ENCODE results near the gene LPAR2.

DNA sequence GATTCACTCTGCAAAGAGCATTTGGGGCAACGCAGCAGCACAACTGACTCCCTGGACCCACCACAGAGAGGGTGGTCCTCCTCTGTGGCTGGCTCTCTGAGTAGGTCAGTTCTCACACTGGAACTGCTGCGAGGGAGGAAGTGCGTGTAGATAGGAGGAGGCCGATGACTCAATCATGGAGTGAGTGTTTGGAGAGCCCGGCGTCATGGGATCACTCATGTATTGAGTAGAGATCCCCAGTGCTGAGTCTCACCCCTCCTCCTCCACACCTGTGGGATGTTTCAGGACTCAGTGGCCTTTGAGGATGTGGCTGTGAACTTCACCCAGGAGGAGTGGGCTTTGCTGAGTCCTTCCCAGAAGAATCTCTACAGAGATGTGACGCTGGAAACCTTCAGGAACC lies 49.6 kb upstream of the LPAR2 start:
- TF ChIP-seq POLR2AphosphoS5 (IDR thresholded peaks at IDR 0.05; ENCODE audit: low read depth, low read length), result no peak
- no peak for TF ChIP-seq POLR2A (IDR thresholded peaks at IDR 0.05; ENCODE audit: low read depth, low read length)
